Type B pancreatic cell (in vitro differentiated cells): ENCODE measurements around the gene SHISA2. TPM values are rescaled to one million over a fixed set of nuclear protein-coding genes. Genes with fewer than 3 reads are reported as not detected.

ENCODE experiments used
- DNase-seq: peaks from one replicate; pipeline ENCODE4 v3.0.0; 2021; ENCODE audit warnings: mixed read lengths; ENCODE audit not compliant: unreplicated experiment; ENCODE audit errors: extremely low spot score
- H3K27ac Mint-ChIP-seq: 2 replicates; pipeline ENCODE4 v1.8.0; 2021; ENCODE audit warnings: mild to moderate bottlenecking, mixed read lengths
- H3K27me3 Mint-ChIP-seq: 2 replicates; pipeline ENCODE4 v1.8.0; 2021; ENCODE audit warnings: mixed read lengths
- H3K36me3 Mint-ChIP-seq: 2 replicates; pipeline ENCODE4 v1.8.0; 2021; ENCODE audit warnings: mixed read lengths
- H3K4me1 Mint-ChIP-seq: one replicate; pipeline ENCODE4 v1.8.0; 2021; ENCODE audit warnings: mixed read lengths; ENCODE audit not compliant: unreplicated experiment
- H3K4me3 Mint-ChIP-seq: 2 replicates; pipeline ENCODE4 v1.8.0; 2021; ENCODE audit warnings: mild to moderate bottlenecking, mixed read lengths
- H3K9me3 Mint-ChIP-seq: 2 replicates; pipeline ENCODE4 v1.8.0; 2021; ENCODE audit warnings: mixed read lengths
- total RNA-seq: library from RNA; stranded (reverse); gene quantifications from 2 replicates; pipeline ENCODE4 v1.2.1, GENCODE V29; 2021; ENCODE audit warnings: low replicate concordance
- TF ChIP-seq, protein P1 (sequence below): fragments of 200-600 bp; sonication (generic); conservative IDR thresholded peaks from 2 replicates; pipeline ENCODE4 v1.5.0; 2021; ENCODE audit warnings: antibody characterized with exemption, mild to moderate bottlenecking

SHISA2 gene
- total RNA-seq, 1 donor from 2014 or later, result 25.7 TPM

DNA sequence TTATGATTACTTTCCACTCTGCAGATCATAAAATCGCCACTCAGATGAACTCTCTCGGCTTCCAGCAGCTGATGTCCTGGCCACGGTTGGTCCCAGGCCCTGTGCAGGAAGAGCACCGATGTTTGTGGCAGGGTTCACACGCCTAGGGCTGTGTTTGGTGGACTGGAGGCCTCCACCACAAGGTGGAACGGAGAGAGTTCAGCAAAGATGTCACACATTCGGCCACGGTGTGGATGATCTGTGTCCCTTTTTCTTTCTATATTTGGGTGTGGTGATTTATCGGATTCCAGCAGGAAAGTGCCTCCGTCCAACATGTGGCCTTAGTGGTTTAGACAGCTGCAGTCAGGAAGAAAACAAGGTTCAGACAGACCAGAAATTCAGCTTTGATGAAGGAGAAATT is 521 bp upstream of the SHISA2 start:
- DNase-seq, result no peak
- Mint-ChIP-seq H3K4me3 (peak overlapping the region; percentile 79), H3K36me3 (no peaks in the 10 kb centered on the region), H3K9me3 (no peaks in the 10 kb centered on the region), H3K27ac (peak overlapping the region; percentile 65), H3K4me1 (no peaks in the 10 kb centered on the region), H3K27me3 (peaks cover 50% of the 10 kb centered on the region)
- TF ChIP-seq, protein P1, sequence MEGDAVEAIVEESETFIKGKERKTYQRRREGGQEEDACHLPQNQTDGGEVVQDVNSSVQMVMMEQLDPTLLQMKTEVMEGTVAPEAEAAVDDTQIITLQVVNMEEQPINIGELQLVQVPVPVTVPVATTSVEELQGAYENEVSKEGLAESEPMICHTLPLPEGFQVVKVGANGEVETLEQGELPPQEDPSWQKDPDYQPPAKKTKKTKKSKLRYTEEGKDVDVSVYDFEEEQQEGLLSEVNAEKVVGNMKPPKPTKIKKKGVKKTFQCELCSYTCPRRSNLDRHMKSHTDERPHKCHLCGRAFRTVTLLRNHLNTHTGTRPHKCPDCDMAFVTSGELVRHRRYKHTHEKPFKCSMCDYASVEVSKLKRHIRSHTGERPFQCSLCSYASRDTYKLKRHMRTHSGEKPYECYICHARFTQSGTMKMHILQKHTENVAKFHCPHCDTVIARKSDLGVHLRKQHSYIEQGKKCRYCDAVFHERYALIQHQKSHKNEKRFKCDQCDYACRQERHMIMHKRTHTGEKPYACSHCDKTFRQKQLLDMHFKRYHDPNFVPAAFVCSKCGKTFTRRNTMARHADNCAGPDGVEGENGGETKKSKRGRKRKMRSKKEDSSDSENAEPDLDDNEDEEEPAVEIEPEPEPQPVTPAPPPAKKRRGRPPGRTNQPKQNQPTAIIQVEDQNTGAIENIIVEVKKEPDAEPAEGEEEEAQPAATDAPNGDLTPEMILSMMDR, result no peak

DNA sequence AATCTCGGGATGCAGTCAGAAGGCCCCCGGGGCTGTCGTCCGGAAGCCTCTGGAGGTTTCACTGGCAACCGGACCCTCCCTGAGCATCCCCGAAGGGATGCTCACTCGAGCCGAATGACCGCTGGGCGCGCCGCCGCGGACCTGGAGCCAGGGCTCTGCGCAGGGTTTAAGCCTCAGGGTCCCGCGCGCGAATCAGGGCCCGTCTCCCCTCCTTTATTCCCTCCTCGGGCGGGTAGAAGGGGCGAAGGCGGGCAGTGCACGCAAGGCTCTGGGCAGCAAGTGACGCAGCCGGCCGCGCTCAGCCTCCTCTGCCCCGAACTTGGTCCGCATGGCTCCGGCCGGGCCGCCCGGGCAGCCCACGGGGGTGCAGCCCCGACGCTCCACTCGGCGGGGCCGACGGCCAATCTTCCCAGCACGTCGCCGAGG is 572 bp downstream of the SHISA2 start:
- no peak for DNase-seq
- Mint-ChIP-seq H3K27ac (no peak overlapping the region), H3K27me3 (peaks cover 52% of the 10 kb centered on the region), H3K36me3 (no peaks in the 10 kb centered on the region), H3K4me1 (no peaks in the 10 kb centered on the region), H3K4me3 (peak overlapping the region; percentile 78), H3K9me3 (no peaks in the 10 kb centered on the region)
- TF ChIP-seq, protein P1, result no peak

DNA sequence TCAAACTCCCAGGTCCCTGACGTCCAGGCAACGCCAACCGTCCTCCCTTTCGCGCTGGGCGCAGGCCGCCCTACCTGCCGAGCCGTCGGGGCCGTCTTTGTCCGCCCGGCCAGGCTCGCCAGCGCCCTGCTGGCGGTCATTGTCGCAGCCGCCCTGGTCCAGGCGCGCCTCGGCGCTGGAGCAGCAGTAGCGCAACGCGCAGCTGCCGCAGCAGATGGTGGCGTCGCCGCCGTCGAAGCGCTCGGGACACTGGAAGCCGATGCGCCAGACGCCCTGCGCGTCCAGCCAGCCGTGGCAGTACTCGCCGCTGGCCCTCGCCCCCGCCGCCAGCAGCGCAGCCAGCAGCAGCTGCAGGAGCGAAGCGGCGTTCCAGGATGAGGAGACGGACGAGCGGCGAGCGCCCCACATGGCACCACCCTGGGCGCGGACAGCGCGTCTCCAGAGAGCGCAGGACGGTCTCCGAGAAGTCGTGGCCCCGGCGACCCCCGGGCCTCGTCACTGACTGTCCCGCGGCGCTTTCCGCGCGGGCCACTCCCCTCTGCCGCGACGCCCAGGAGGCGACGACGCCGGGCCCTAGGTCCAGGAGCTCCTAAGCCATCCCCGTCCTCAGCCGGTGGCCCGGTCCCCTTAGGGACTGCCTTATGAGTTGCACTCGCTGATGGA is 1.1 kb downstream of the SHISA2 start:
- Mint-ChIP-seq H3K27ac (no peak overlapping the region), H3K27me3 (peaks cover 48% of the 10 kb centered on the region), H3K9me3 (no peaks in the 10 kb centered on the region), H3K4me1 (no peaks in the 10 kb centered on the region), H3K36me3 (no peaks in the 10 kb centered on the region), H3K4me3 (peak overlapping the region; percentile 90)
- TF ChIP-seq, protein P1, result peak; percentile 16
- peak; percentile 73 for DNase-seq

DNA sequence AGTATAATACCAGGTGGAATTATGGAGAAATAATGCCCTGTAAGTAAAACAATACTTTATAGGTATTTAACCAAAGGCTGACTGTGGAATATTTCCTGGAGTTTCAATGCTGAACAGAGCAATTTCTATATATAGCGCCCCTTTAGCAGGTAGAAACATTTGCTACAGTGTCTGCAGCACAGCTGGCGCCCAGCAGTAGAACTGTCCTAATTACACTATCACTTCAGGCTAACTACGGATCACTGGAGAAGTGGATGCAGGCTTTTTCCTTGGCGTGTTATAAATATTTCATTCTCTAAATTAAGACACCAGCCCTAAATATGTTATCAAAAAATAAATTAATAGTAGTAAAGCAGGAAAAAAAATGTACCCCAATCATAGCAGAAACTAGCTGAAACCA is 3.1 kb downstream of the SHISA2 start:
- peaks cover 41% of the 10 kb centered on the region for H3K27me3 Mint-ChIP-seq
- no peaks in the 10 kb centered on the region for H3K4me1 Mint-ChIP-seq
- no peak overlapping the region for H3K27ac Mint-ChIP-seq
- H3K9me3 Mint-ChIP-seq, result no peaks in the 10 kb centered on the region
- peak overlapping the region; percentile 90 for H3K4me3 Mint-ChIP-seq
- TF ChIP-seq, protein P1, result no peak
- H3K36me3 Mint-ChIP-seq, result peaks cover 4% of the 10 kb centered on the region
- no peak for DNase-seq

DNA sequence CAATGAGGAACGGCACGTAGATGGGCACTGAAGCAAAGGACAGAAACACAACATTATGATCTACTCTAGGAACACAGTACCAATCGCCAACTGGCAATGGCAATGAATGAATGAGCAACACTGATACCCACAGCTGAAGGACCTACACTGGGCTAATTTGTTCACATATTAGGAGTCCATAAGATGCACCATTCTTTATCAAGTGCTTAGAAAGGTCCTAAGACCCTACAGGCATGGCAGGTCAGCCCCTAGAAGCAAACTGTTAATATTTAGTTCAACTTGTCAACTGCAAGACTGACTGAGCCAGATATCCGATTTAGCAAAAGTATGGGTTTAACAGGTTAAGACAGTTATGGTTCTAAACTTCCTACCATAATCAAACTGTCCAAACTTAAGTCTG is 4.8 kb downstream of the SHISA2 start:
- Mint-ChIP-seq H3K27me3 (peaks cover 27% of the 10 kb centered on the region), H3K9me3 (no peaks in the 10 kb centered on the region), H3K36me3 (peaks cover 4% of the 10 kb centered on the region), H3K4me1 (no peaks in the 10 kb centered on the region), H3K4me3 (no peak overlapping the region), H3K27ac (no peak overlapping the region)
- TF ChIP-seq, protein P1, result no peak
- no peak for DNase-seq
